Psoas muscle (tissue), 8 donors: ENCODE results near the gene N4BP2L2. TPM values are rescaled to one million over a fixed set of nuclear protein-coding genes. Genes with fewer than 3 reads are reported as not detected.

ENCODE experiments used
- ATAC-seq, 4 donors: fragments of 200-7000 bp; cut with Tn5 transposase; one replicate each; pipeline ENCODE4 v1.9.1; 2020; ENCODE audit warnings: moderate library complexity in 3 of 4, mild to moderate bottlenecking in 2 of 4
- DNase-seq, 2 donors: peaks; one replicate each; pipeline ENCODE4 v3.0.0-alpha.2; 2020
- H3K27ac ChIP-seq: fragments of 200-600 bp; one replicate; pipeline ENCODE4 v1.8.0; 2022
- H3K27me3 ChIP-seq, 3 donors: fragments of 200-600 bp in 1 of 3; one replicate each; pipeline versions ENCODE4 v1.6.1 to v1.8.0; 2013 to 2022; ENCODE audit warnings: low read length in 2 of 3, mild to moderate bottlenecking in 2 of 3, moderate library complexity in 1 of 3; ENCODE audit not compliant: insufficient read depth in 3 of 3
- H3K36me3 ChIP-seq, 2 donors: fragments of 200-600 bp in 1 of 2; one replicate each; pipeline versions ENCODE4 v1.6.1 to v1.8.0; 2013 to 2022; ENCODE audit warnings: low read depth in 1 of 2, mild to moderate bottlenecking in 1 of 2, moderate library complexity in 1 of 2; ENCODE audit not compliant: insufficient read depth in 1 of 2
- H3K4me1 ChIP-seq: fragments of 200-600 bp; one replicate; pipeline ENCODE4 v1.8.0; 2022
- H3K4me3 ChIP-seq: fragments of 200-600 bp; one replicate; pipeline ENCODE4 v1.8.0; 2022; ENCODE audit warnings: mild to moderate bottlenecking
- H3K9me3 ChIP-seq: fragments of 200-600 bp; one replicate; pipeline ENCODE4 v1.8.0; 2022
- WGBS, 3 donors: extraction: QIAGEN DNeasy Blood & Tissue Kit; methylation state at CpG; one replicate each; pipeline versions ENCODE4 v1.1.6 to v1.1.7; 2013; 5-methylcytosine and 5-hydroxymethylcytosine counted together
- intact Hi-C, 2 donors: fragments of 100-400 bp; cut with DNase I; formaldehyde crosslinking; loops; one replicate each; pipeline versions ENCODE4 v1.11.0 to v1.14.2; 2022
- long read RNA-seq, 2 donors: library from polyadenylated mRNA; unstranded; transcript quantifications; one replicate each; pipeline ENCODE4 v2.0.0, GENCODE V29; 2021
- polyA plus RNA-seq, 3 donors: library from polyadenylated mRNA; stranded (reverse); fragments of 200-250 nt; gene quantifications; one replicate each; pipeline ENCODE4 v1.2.3, GENCODE V29; 2013
- total RNA-seq, 4 donors: library from RNA; stranded (reverse); fragmentation: NEBNext Ultra II Directional in 2 of 4; extraction: Animal tissue kit (Norgen Biotek cat#: 25700) in 2 of 4; gene quantifications; one replicate each; pipeline versions ENCODE4 v1.2.1 to v1.2.4, GENCODE V29; 2021 to 2023
- TF ChIP-seq, protein P1 (sequence below): fragments of 200-600 bp; IDR thresholded peaks from one replicate; pipeline ENCODE4 v1.8.0; 2022; ENCODE audit warnings: antibody characterized with exemption
- donor health status: healthy with polysubstance abuse.
- donor health status: DM: no; HTN: no; CAD: no; lungs with moderate emphysema.
- donor health status: Bipolar disorder and iron deficiency.
- donor health status: healthy.
- donor health status: DM: yes; HTN: yes; CAD: no.
- donor health status: DM: no; HTN: no; CAD: no.
- donor health status: DM: no; HTN: no; CAD: no.
- donor health status: DM: yes; HTN: yes; CAD: no.

The N4BP2L2 gene
- total RNA-seq = 100 to 1,000 TPM; 102 to 153 (median 132) TPM
- 10 to 100 TPM; 23.6 to 77.3 (median 48.5) TPM for polyA plus RNA-seq
- long read RNA-seq, donor 1, full-length matches to known transcripts = 8 of 28 reads
- long read RNA-seq, donor 1, partial matches to known transcripts = 11 of 28 reads
- long read RNA-seq, donor 1, other reads (novel, unspliced or antisense) = 9 of 28 reads
- long read RNA-seq, donor 2, full-length matches to known transcripts = 8 of 57 reads
- long read RNA-seq, donor 2, partial matches to known transcripts = 30 of 57 reads
- long read RNA-seq, donor 2, other reads (novel, unspliced or antisense) = 19 of 57 reads

GRCh38 chr13:32538621-32539246 lies at the start of gene N4BP2L2:
N4BP2L2 (minus strand) TSS chr13:32538795; CDS start chr13:32537027, 1,768 bp downstream.
- intact Hi-C loops = loop anchor here (5.0 to 10.0 kb wide), 2 partner anchors 111 to 114 kb away; partner anchors contain the start of gene N4BP2L1 (in 2 of the 2)
- peak within 1 kb of the TSS; percentile 94 for H3K27ac ChIP-seq
- no peaks in the 10 kb centered on the region for H3K9me3 ChIP-seq
- H3K36me3 ChIP-seq = peaks cover 0 to 17% of the 10 kb centered on the region in 2 donors
- peak within 1 kb of the TSS; percentile 83 for H3K4me3 ChIP-seq
- peak; percentile 95 to 97 (median 97) for ATAC-seq
- TF ChIP-seq, protein P1, sequence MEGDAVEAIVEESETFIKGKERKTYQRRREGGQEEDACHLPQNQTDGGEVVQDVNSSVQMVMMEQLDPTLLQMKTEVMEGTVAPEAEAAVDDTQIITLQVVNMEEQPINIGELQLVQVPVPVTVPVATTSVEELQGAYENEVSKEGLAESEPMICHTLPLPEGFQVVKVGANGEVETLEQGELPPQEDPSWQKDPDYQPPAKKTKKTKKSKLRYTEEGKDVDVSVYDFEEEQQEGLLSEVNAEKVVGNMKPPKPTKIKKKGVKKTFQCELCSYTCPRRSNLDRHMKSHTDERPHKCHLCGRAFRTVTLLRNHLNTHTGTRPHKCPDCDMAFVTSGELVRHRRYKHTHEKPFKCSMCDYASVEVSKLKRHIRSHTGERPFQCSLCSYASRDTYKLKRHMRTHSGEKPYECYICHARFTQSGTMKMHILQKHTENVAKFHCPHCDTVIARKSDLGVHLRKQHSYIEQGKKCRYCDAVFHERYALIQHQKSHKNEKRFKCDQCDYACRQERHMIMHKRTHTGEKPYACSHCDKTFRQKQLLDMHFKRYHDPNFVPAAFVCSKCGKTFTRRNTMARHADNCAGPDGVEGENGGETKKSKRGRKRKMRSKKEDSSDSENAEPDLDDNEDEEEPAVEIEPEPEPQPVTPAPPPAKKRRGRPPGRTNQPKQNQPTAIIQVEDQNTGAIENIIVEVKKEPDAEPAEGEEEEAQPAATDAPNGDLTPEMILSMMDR = no peak
- H3K4me1 ChIP-seq = peaks cover 34% of the 10 kb centered on the region
- no peaks in the 10 kb centered on the region for H3K27me3 ChIP-seq
- WGBS, 3 donors = 1% methylated on average over 32 of the region's 32 CpGs
- DNase-seq = peak; percentile 91 to 96

- Histone ChIP-seq H3K27ac (peak overlapping the region; percentile 94), H3K4me1 (peaks cover 35% of the 10 kb centered on the region), H3K27me3 (no peaks in the 10 kb centered on the region), H3K4me3 (peak overlapping the region; percentile 89), H3K9me3 (no peaks in the 10 kb centered on the region), H3K36me3 (no peaks in the 10 kb centered on the region)
- intact Hi-C loops = loop anchor here (2.0 to 5.0 kb wide), 3 partner anchors 51 to 1135 kb away; no protein-coding TSS in a partner anchor
- ATAC-seq = no peak
- TF ChIP-seq, protein P1 = no peak
- no peak for DNase-seq
- WGBS, 3 donors = 1 to 2% (median 1%) methylated on average over 8 of the region's 8 CpGs
Observed at GRCh38 chr13:32587811-32588170, 49.2 kb upstream of the N4BP2L2 start.

DNA sequence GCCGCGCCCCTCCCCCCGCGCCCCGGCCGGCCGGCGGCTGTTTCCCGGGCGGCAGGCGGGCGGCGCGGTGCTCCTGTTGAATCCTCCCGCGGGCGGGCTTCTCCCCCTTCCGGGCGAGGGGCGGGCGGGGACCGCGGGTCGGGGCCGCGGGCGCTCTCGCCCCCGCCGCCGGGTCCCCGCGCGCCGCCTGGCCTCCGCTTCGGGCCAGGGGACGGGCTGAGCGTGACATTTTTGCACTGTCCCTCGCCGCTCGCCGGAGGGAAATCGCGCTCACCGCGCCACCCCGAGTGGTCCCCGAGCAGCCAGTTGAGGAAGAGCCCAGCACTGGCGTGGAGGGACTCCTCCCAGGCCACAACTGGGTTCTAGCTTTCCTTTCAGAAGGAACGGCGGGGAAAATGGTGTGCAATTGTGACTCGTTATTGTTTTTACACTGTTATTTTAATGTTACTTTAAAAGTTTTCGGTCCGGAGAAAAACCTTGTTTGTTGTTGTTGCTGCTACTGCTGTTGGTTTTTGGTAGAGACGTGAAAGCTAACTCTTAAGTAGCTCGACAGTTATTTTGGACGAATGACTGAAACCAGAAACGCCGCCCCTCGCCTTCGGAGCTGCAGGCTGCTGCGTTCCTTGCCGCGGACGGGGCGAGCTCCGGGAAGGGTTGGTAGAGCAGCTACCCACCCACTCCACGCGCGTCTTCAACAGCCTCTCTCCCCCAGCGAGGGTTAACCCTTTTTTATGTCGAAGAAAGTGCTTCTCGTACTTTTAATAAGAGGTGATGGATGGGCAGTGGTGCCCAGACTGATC lies 48.6 kb upstream of the N4BP2L2 start:
- no peaks in the 10 kb centered on the region for H3K27me3 ChIP-seq
- intact Hi-C loops = loop anchor here (2.0 to 5.0 kb wide), 3 partner anchors 52 to 1135 kb away; no protein-coding TSS in a partner anchor
- TF ChIP-seq, protein P1 = peak; percentile 10
- peak; percentile 46 to 61 (median 48) for ATAC-seq
- H3K27ac ChIP-seq = peak overlapping the region; percentile 94
- DNase-seq = peak; percentile 77 to 87
- peaks cover 35% of the 10 kb centered on the region for H3K4me1 ChIP-seq
- peak overlapping the region; percentile 89 for H3K4me3 ChIP-seq
- WGBS, 3 donors = 0% methylated on average over 48 to 72 of the region's 74 CpGs
- no peaks in the 10 kb centered on the region for H3K36me3 ChIP-seq
- H3K9me3 ChIP-seq = no peaks in the 10 kb centered on the region

GRCh38 chr13:32586080-32586900 lies 47.7 kb upstream of the N4BP2L2 start, which contains the start of gene PDS5B:
PDS5B (plus strand) TSS chr13:32586452; CDS start chr13:32648773, 62,321 bp downstream.
- Histone ChIP-seq H3K27ac (peak within 1 kb of the TSS; percentile 94), H3K27me3 (no peaks in the 10 kb centered on the region), H3K4me3 (peak within 1 kb of the TSS; percentile 89), H3K9me3 (no peaks in the 10 kb centered on the region), H3K36me3 (no peaks in the 10 kb centered on the region), H3K4me1 (peaks cover 31% of the 10 kb centered on the region)
- DNase-seq (peak; percentile 95 to 98), ATAC-seq (peak; percentile 93 to 99 (median 98))
- TF ChIP-seq, protein P1 = peak; percentile 96
- WGBS, 3 donors = 1% methylated on average over 60 to 97 of the region's 97 CpGs
- intact Hi-C loops = loop anchor here (2.0 to 5.0 kb wide), 3 partner anchors 53 to 1136 kb away; no protein-coding TSS in a partner anchor
